GM12864 (cell line): ENCODE results near the gene BRAF.

Experiments
- DNase-seq: peaks from one replicate; pipeline ENCODE4 v3.0.0-alpha.2; 2011; ENCODE audit warnings: low read depth
- H3K4me3 ChIP-seq: 2 replicates; pipeline ENCODE4 v1.5.1; 2011; ENCODE audit warnings: mild to moderate bottlenecking, low read depth, low read length, control low read depth
- TF ChIP-seq, protein P1 (sequence below): IDR thresholded peaks from 2 replicates; pipeline ENCODE4 v1.5.1; 2011; ENCODE audit warnings: low read depth, mild to moderate bottlenecking, moderate library complexity, low read length, control low read depth, inconsistent platforms; ENCODE audit errors: missing control alignments

BRAF gene

DNA sequence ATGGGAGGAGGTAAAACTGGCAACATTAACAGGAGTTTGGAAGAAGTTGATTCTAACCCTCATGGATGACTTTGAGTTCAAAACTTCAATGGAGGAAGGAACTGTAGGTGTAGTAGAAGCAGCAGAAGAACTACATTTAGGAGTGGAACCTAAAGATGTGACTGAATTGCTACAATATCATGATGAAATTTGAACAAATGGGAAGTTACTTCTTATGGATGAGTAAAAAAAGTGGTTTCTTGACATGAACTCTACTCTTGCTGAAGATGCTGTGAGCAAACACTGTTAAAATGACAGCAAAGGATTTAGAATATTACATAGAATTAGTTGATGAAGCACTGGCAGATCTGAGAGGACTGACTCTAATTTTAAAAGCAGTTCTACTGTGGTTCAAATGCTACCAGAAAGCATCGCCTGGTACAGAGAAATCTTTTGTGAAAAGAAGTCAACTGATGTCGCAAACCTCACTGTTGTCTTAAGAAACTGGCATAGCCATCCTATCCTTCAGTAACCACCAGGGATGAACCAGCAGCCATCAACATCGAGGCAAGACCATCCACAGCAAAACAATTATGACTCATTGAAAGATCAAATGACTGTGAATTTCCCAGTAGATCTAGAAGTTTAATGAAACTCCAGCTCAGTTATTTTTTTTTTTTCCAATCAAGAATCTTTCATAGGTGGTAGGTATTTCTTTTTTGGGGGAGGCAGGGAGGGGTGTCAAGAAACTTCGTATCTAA, 20.8 kb downstream of the BRAF start:
- TF ChIP-seq, protein P1, sequence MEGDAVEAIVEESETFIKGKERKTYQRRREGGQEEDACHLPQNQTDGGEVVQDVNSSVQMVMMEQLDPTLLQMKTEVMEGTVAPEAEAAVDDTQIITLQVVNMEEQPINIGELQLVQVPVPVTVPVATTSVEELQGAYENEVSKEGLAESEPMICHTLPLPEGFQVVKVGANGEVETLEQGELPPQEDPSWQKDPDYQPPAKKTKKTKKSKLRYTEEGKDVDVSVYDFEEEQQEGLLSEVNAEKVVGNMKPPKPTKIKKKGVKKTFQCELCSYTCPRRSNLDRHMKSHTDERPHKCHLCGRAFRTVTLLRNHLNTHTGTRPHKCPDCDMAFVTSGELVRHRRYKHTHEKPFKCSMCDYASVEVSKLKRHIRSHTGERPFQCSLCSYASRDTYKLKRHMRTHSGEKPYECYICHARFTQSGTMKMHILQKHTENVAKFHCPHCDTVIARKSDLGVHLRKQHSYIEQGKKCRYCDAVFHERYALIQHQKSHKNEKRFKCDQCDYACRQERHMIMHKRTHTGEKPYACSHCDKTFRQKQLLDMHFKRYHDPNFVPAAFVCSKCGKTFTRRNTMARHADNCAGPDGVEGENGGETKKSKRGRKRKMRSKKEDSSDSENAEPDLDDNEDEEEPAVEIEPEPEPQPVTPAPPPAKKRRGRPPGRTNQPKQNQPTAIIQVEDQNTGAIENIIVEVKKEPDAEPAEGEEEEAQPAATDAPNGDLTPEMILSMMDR = no peak
- no peak overlapping the region for H3K4me3 ChIP-seq
- no peak for DNase-seq

DNA sequence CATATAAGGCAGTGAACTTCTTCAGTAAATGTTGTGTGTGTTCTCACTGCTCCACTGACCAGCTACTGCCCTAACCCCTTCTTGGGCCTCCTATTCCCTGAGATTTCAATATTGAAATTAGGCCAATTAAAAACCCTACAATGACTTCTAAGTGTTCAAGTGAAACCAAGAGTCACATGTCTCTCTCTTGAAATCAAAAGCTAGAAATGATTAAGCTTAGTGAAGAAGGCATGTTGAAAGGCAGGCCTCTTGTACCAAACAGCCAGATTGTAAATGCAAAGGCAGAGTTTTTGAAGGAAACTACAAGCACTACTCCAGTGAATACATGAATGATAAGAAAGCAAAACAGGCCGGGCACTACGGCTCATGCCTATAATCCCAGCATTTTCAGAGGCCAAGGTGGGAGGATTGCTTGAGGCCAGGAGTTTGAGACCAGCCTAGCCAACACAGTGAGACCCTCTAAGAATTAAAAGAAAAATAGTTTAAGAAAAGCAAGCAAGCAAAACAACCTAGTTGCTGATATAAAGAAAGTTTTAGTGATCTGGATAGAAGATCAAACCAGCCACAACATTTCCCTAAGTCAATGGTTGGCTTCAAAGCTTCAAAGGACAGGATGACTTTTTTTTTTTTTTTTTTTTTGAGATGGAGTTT, 22.3 kb downstream of the BRAF start:
- TF ChIP-seq, protein P1 = no peak
- no peak for DNase-seq
- no peak overlapping the region for H3K4me3 ChIP-seq

DNA sequence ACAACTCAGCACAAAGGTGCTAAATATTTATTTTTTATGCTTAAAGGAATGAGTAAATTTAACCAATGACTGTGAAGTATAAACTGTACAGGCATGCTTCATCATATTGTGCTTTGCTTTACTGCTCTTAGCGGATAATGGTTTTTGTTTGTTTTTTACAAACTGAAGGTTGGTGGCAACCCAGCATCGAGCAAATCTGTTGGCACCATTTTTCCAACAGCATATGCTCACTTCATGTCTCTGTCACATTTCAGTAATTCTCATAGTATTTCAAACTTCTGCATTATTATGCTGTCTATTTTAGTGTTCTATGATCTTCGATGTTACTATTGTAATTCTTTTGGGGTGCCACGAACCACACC, 22.8 kb downstream of the BRAF start:
- no peak for DNase-seq
- TF ChIP-seq, protein P1 = no peak
- H3K4me3 ChIP-seq = no peak overlapping the region

DNA sequence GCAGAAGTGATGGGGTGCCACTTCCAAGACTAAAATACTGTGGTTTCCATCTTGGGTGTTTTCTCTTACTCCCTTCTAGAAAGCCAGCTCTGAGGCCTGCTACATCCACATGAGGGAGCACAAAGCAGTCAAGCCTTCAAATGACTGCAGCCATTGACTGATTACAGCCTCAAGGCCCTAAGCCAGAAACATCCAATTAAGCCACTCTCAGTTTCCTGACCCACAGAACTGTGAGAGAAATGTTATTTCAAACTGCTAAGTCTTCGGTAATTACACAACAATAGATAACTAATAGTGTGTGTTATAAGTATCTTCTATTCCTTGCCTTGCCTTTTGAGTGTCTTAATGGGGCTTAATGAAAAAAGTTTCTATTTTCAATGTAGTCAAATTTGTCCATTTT, 24.8 kb downstream of the BRAF start:
- DNase-seq = no peak
- H3K4me3 ChIP-seq = no peak overlapping the region
- TF ChIP-seq, protein P1 = no peak

DNA sequence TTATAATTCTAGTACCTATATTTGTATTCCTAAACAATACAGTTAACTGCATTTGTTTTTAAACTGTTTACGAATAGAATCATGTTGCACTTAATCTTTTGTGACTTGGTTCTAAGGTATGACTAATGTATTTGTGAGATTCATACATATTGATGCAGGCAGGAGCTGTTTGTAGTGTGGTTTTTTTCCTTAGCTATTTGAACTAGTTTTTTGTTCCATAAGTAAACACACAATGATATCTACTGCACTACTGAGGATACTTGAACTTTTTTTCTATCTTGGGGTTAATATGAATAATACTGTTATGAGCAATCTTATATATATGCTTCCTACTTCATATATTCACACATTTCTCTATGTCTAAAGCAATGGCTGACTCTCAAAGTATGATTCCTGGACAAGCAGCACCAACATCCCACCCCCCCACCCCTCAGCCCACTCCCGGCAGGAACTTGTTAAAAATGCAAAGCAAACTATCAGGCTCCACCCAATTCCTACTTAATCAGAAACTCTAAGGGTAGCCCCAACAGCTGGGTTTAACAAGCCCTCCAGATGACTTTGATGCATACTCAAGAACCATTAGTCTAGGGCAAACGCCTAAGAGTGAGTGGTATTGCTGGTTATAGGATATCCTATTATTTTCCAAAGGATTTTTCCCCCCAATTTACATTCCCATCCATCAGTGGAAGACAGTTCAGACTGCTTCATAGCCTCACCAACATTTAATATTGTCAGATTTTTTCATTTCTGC, 25.8 kb downstream of the BRAF start:
- no peak for DNase-seq
- H3K4me3 ChIP-seq = no peak overlapping the region
- TF ChIP-seq, protein P1 = no peak

DNA sequence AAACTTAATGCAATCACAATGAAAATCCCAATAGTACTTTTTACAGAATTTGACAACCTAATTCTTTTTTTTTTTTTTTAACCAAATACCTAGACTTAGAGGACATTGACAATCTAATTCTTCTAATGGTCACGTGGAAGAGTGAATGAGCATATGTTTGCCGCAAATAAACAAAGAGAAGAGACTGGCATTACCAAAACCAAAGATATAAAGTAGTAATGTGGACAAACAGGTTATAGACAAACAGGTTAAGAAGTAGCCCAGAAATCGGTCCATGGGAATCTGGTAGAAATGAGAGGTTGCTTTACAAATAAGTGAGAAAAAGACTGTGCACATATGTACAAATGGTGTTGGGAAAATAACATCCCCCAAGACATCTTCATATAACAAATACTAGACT, 27.7 kb downstream of the BRAF start:
- no peak for DNase-seq
- no peak overlapping the region for H3K4me3 ChIP-seq
- TF ChIP-seq, protein P1 = no peak
